ENCODE measurements around the gene KIF18B.

GRCh38 chr17:44916781-44917241, 30.8 kb downstream of the KIF18B start:
- TF ChIP-seq POLR2A (IDR thresholded peaks at IDR 0.05), result no peak
- no peak for TF ChIP-seq CTCF (IDR thresholded peaks at IDR 0.05)
- TF ChIP-seq EP300 (IDR thresholded peaks at IDR 0.05), result no peak
